Stimulated activated CD8-positive, alpha-beta memory T cell treated with anti-CD3 and anti-CD28 coated beads, Interleukin-2, amount 100 ng/mL, for 1 hour (primary cell): ENCODE results near the gene SIX5.

ENCODE experiments used
- DNase-seq, 2 donors: peaks; one replicate each; pipeline ENCODE4 v3.0.0-alpha.2; 2020; ENCODE audit warnings: low read depth in 2 of 2

Gene SIX5

GRCh38 chr19:45773384-45773783 is 4.3 kb upstream of the SIX5 start:
- no peak for DNase-seq

DNA sequence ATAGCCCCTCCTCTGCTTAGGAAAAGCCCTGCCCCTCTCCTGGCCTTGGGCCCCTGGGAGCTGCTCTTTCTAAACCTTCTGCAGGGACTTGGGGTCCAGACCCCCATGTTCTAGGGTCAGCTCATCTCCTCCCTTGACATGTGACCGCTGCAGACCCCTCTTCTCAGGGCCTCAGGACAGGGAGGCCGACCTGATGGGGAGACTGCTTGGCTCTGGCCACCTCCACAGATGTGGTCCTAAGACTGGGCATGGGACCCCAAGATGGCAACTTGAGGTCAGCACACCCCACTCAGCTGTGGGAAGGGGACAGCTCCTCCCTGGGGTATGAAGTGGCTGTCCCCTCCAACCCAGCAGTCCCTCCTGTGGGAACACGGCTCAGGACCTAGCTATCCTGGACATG is 3.9 kb upstream of the SIX5 start:
- no peak for DNase-seq

DNA sequence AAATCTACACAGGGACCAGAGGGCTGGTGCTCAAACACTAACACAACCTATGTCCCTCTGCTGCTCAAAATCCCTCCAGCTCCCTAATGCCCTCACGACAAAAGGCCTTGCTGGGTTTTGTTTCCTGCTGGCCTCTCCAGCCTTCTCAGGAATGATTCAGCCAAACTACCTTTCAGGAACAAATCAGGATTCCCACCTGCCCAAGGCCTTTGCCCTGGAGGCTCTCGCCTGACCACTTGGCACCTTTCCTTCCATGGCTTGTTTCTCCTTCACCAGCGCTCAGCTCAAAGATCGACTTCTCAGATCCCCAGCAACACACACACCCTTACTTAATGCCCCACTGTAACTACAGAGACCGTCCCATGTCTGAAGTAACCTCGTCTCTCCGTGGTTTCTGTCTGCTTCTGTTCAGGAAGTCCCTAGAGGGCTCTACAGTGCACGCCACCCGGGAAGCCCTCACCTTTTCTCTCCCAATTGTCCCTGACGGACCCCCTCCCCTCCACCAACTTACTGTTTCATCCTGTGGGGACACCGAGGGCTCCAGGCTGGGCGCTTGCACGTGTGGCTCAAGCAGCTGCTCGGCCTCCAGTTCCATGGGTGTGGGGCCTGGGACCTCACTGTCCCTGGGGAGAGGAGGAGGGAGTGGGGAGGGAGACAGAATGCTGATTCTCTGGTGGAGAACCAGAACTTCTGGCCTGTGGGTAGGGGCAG is 3.2 kb upstream of the SIX5 start:
- no peak for DNase-seq

- no peak for DNase-seq
Measured at GRCh38 chr19:45771311-45771933, 2.4 kb upstream of the SIX5 start.

DNA sequence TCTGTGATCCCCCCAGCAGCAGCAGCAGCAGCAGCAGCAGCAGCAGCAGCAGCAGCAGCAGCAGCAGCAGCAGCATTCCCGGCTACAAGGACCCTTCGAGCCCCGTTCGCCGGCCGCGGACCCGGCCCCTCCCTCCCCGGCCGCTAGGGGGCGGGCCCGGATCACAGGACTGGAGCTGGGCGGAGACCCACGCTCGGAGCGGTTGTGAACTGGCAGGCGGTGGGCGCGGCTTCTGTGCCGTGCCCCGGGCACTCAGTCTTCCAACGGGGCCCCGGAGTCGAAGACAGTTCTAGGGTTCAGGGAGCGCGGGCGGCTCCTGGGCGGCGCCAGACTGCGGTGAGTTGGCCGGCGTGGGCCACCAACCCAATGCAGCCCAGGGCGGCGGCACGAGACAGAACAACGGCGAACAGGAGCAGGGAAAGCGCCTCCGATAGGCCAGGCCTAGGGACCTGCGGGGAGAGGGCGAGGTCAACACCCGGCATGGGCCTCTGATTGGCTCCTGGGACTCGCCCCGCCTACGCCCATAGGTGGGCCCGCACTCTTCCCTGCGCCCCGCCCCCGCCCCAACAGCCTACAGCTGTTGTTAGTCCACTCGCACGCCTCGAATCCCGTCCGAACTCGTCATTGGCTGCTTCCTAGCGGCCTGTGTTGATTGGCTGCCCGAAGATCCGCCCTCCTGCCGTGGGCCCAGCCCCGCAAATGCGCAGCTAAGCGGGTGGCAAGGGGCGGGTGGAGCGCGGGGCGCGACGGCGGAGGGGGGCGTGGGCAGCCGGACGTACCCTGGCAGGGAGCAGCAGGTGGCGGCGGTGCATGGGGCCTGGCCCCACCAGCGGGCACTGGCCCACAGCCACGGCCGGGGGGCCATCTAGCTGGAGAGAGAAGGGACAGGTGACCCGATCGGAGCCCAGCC is 1.4 kb upstream of the SIX5 start:
- peak; percentile 83 to 89 for DNase-seq

- peak in 1 of 2 donors; percentile 34 for DNase-seq
Measured at GRCh38 chr19:45769821-45770191, 754 bp upstream of the SIX5 start.

- DNase-seq = no peak
Measured at GRCh38 chr19:45768655-45768983, 433 bp downstream of the SIX5 start.

DNA sequence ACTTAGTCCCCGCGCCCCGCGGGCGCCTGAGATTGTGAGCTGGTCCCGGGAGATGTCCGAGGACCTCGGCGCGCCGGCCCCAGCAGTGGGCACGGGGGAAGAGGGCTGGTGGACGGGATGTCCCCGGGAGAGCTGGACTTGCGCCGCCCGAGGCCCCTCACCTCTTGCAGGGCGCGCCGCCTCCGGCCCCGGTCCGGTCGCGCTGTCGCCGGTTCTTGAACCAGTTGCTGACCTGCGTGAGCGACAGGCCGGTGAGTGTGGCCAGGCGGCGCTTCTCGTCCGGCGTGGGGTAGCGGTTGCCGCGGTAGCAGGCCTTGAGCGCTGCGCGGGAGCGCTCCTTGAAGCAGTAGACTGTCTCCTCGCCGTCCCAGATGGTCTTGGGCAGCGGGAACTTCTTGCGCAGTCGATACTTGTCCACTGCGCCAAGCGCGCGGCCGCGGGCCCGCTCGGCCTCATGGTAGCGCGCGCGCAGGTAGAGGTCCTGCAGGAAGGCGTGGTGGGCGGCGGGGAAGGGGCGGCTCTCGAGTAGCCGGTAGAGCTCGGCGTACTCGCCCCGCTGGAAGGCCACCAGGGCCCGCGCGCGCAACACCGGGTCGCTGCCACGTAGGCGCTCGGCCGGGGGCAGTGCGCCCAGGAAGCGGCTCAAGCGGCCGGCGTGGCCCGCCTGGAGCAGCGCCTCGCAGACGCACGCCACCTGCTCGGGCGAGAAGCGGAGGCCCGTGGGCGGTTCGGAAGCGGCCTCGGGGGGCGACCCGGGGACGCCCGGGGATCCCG is 984 bp downstream of the SIX5 start:
- no peak for DNase-seq

GRCh38 chr19:45767410-45767880 is 1.6 kb downstream of the SIX5 start:
- DNase-seq = no peak

- no peak for DNase-seq
Measured at GRCh38 chr19:45766869-45767346, 2.1 kb downstream of the SIX5 start.

DNA sequence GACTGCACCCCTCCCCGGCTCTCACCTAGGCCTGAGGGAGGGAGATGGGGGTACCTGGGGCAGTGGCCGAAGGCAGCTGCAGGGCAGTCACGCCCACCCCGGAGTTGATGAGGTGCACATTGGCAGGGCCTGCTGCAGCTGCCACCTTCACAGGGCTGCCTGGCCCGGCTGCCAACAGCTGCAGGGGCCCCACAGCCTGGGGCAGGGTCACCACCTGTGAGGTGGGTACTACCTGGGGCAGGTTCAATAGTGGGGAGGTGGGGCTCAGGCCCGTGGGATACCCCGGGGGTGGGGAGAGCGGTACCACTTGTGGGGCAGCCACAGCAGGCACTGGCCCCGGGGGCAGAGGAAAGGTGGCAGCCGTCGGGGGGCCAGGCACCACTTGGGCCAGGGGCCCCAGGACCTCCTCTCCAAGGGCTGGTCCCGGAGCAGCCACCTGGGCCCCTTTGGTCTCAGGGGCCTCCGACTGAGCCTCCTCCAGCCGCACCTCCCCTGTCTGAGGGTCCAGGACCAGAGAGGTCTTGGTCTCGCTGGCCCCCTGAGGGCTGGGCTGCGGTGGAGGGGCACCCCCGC is 2.7 kb downstream of the SIX5 start:
- DNase-seq = no peak

GRCh38 chr19:45765702-45766295 is 3.3 kb downstream of the SIX5 start:
- DNase-seq = no peak

GRCh38 chr19:45764945-45765701 is 3.9 kb downstream of the SIX5 start:
- DNase-seq = no peak

DNA sequence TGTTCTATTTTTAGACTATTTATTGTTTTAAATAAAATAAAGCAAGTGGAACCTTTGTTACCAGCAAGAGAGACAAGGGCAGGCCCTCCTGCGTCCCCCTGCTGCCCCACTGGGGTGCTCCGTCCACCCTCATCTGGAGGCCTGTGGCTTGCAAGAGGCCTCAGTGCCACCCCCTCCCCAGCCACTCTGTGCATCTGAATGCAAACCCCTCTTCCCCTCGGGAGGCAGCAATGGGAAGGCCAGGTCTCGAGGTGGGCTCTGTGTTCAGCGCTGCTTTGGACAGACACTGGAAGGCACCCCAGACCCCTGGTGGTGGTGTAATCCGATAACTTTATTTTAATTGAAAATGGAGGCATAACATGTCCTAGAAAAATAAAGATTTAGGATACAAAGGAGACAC is 4.6 kb downstream of the SIX5 start:
- DNase-seq = no peak

DNA sequence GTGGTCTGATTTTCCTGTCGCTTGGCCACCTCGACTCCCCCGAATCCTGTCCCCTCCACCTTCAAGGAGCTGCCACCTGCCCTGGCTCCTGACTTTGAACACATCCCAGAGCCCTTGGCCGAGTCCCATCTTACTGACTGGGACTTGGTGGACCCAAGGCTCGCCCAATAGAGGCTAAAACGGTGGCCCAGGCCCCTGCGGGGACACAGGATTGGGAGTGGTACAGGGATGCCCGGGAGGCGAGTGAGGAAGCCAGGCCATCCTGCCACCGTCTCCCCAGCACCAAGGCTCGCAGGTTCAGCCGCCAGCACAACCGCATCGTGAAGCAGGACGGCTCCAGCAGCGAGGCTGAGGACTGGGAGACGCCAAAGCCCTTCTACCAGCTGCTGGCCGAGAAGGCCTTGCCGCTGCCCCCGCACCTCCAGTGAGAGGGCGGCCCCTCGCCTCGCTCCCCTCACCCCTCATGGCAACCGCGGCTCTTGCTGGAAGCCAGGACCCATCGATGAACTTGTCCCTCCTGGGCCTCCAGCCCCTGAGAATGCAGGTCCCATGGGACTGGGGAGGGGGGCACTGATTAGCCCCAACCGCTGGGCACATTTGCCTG is 5.3 kb downstream of the SIX5 start:
- DNase-seq = no peak

- no peak for DNase-seq
Measured at GRCh38 chr19:45762870-45763631, 6.0 kb downstream of the SIX5 start.

DNA sequence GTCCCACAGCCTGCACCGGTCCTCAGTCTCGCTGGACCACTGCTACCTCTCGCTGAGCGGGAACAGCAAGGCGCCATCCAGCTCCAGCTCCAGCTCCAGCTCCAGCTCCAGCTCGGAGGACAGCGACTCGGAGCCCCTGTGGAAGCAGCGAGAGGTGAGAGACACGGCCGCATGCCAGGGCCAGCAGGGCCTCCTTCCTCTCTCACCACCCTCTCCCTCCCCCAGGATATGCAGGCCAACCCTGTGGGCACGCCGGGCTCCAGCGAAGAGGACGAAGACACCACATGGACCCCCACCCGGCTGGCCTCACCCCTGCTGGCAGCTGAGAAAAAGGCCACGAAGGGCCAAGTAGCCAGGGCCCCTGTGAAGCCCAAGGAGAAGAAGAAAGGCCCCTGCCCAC is 7.3 kb downstream of the SIX5 start:
- DNase-seq = no peak

- DNase-seq = no peak
Measured at GRCh38 chr19:45758921-45759320, 10.1 kb downstream of the SIX5 start.

DNA sequence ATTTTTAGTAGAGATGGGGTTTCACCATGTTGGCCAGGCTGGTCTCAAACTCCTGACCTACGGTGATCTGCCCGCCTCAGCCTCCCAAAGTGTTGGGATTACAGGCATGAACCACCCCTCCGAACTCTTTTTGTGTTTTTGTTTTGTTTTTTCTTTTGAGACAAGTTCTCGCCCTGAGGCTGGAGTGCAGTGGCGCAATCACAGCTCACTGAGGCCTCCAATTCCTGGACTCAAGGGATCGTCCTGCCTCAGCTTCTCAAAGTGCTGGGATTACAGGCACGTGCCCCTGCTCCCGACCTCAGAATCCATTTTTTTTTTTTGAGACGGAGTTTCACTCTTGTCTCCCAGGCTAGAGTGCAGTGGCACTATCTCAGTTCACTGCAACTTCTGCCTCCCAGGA is 11.4 kb downstream of the SIX5 start:
- no peak for DNase-seq
